Measurements from ENCODE around the gene FBXO3. TPM values are rescaled to one million over a fixed set of nuclear protein-coding genes. Genes with fewer than 3 reads are reported as not detected.

Gene FBXO3
- total and polyA plus RNA-seq, 2 of the 8 experiments (the other 6 are each of a cell fraction or from before 2014, with no cell fraction given), result 15.9 to 25.7 TPM

DNA sequence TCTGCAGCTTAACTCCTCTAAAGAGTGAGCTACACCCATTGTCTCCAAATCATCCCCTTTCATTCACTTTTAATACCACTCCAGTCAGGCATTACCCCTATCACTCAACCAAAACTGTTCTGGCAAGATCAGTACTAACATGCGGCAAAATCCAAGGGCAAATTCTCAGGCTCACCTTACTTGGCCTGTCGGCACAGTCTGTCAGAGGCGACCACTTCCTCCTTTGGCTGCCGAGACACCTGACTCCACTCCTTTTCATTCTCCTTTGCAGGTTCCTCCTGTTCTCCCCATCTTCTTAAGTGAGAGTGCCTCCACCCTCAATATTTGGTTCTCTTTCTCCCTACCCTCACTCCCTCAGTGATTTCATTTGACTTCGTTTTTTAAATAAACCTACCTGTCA is 77.9 kb downstream of the FBXO3 start:
- H4K91ac ChIP-seq (replicated peaks; ENCODE audit: insufficient read length, low read length), result peak overlapping the region; percentile 25
- DNase-seq (ENCODE audit: low read depth in 1 of 2, low spot score in 2 of 2) (no peak), FAIRE-seq (no peak)
- no peak overlapping the region for H3K4ac ChIP-seq (replicated peaks; ENCODE audit: insufficient read length, low read depth, low read length)
- no peak overlapping the region for H3K56ac ChIP-seq (replicated peaks; ENCODE audit: insufficient read length, low read depth, low read length)
- no peak overlapping the region for H3K14ac ChIP-seq (ENCODE audit: insufficient read length)
- no peak overlapping the region for H2BK120ac ChIP-seq (replicated peaks; ENCODE audit: low read depth, low read length)
- no peak overlapping the region for H3K18ac ChIP-seq (ENCODE audit: extremely low read depth, low read length)
- H3K79me1 ChIP-seq (ENCODE audit: low read depth, low read length), result no peaks in the 10 kb centered on the region
- H2BK12ac ChIP-seq (ENCODE audit: low read depth, low read length), result no peak overlapping the region
- no peak overlapping the region for H2AK5ac ChIP-seq (ENCODE audit: low read depth, low read length)
- H4K5ac ChIP-seq (ENCODE audit: insufficient read length, low read depth, low read length), result no peak overlapping the region
- H3K36me3 ChIP-seq (ENCODE audit: control insufficient read depth in 2 of 4, insufficient read depth in 4 of 4, low read length in 3 of 4), result no peaks in the 10 kb centered on the region
- H4K20me1 ChIP-seq (replicated peaks in 1 of 2; ENCODE audit: control insufficient read depth in 1 of 2, insufficient read depth in 2 of 2, low read length in 2 of 2), result no peaks in the 10 kb centered on the region
- H3K4me1 ChIP-seq (replicated peaks in 1 of 4; ENCODE audit: control insufficient read depth in 3 of 4, insufficient read depth in 4 of 4, low read length in 3 of 4), result peaks cover 6 to 19% (median 12%) of the 10 kb centered on the region in 4 experiments
- peaks cover 0 to 9% (median 3%) of the 10 kb centered on the region in 4 experiments; a peak in 4 of 7 replicates for H3K27me3 ChIP-seq (replicated peaks in 1 of 4; ENCODE audit: control insufficient read depth in 3 of 4, extremely low read depth in 1 of 4, insufficient read depth in 3 of 4, low read length in 3 of 4)
- H3K9ac ChIP-seq (replicated peaks in 1 of 4; ENCODE audit: extremely low read depth in 1 of 4, low read depth in 3 of 4, low read length in 3 of 4), result no peak overlapping the region
- no peak overlapping the region for H2BK20ac ChIP-seq (ENCODE audit: low read length)
- no peak overlapping the region for H3K23ac ChIP-seq (ENCODE audit: insufficient read length)
- H3K4me2 ChIP-seq (ENCODE audit: insufficient read depth in 1 of 2, low read depth in 2 of 2, low read length in 2 of 2), result no peak overlapping the region
- H3K4me3 ChIP-seq (ENCODE audit: extremely low read depth in 1 of 4, insufficient read depth in 2 of 4, low read depth in 3 of 4, low read length in 4 of 4), result no peak overlapping the region
- 90% methylated on average over 5 of the region's 5 CpGs; no CpG with 5 or more reads in 1 of the 2 experiments for WGBS, 2 experiments (ENCODE audit: extremely low coverage in 1 of 2, insufficient coverage in 1 of 2, insufficient read length in 1 of 2, insufficient replicate concordance in 2 of 2, low coverage in 1 of 2, low lambda C conversion rate in 2 of 2, missing lambda C conversion rate in 1 of 2)
- no peaks in the 10 kb centered on the region for H3K79me2 ChIP-seq (ENCODE audit: control insufficient read depth in 1 of 2, insufficient read depth in 2 of 2, low read length in 2 of 2)
- no peak overlapping the region for H2BK15ac ChIP-seq (ENCODE audit: low read length)
- H3K23me2 ChIP-seq (ENCODE audit: low read depth, low read length), result peaks cover 7% of the 10 kb centered on the region; the same call in 1 of the 2 replicates
- H2AFZ ChIP-seq (ENCODE audit: low read length), result no peak overlapping the region
- CTCF ChIA-PET (ENCODE audit: partially characterized antibody), result interaction anchor here (0.5 to 3.4 kb wide), 2 partner anchors 9 to 510 kb away, joined by 3 to 12 read pairs; no protein-coding TSS in a partner anchor
- H4K8ac ChIP-seq (ENCODE audit: extremely low read depth, insufficient read depth, low read length), result no peak overlapping the region
- H3K27ac ChIP-seq (ENCODE audit: low read depth, low read length), result no peak overlapping the region
- POLR2A ChIA-PET (ENCODE audit: partially characterized antibody), result no interaction called here
- H2BK5ac ChIP-seq (ENCODE audit: low read depth, low read length), result no peak overlapping the region
- TF ChIP-seq BRCA1 (IDR thresholded peaks at IDR 0.05; ENCODE audit: low read depth, low read length), result no peak
- no peak for TF ChIP-seq PHF8 (conservative IDR thresholded peaks at IDR 0.05; ENCODE audit: low read depth, low read length)
- TF ChIP-seq YY1 (IDR thresholded peaks at IDR 0.05; ENCODE audit: low read depth, low read length), result no peak
- TF ChIP-seq TBP (IDR thresholded peaks at IDR 0.05; ENCODE audit: low read depth, low read length), result no peak
- no peak for TF ChIP-seq GABPA (IDR thresholded peaks at IDR 0.05; ENCODE audit: borderline replicate concordance, insufficient read depth, low read length)
- TF ChIP-seq RXRA (IDR thresholded peaks at IDR 0.05; ENCODE audit: insufficient read depth, low read depth, low read length), result no peak
- TF ChIP-seq JUN (IDR thresholded peaks at IDR 0.05; ENCODE audit: low read depth, low read length), result no peak
- no peak for TF ChIP-seq EP300 (IDR thresholded peaks at IDR 0.05; ENCODE audit: borderline replicate concordance in 1 of 2, low read depth in 2 of 2, low read length in 2 of 2)
- TF ChIP-seq TEAD4 (IDR thresholded peaks at IDR 0.05; ENCODE audit: low read depth, low read length), result no peak
- TF ChIP-seq SP1 (IDR thresholded peaks at IDR 0.05; ENCODE audit: low read depth, low read length), result no peak
- TF ChIP-seq KDM4A (IDR thresholded peaks at IDR 0.05; ENCODE audit: low read depth, low read length, severe bottlenecking), result no peak
- TF ChIP-seq CBX8 (IDR thresholded peaks at IDR 0.05; ENCODE audit: borderline replicate concordance, low read depth, low read length), result no peak
- TF ChIP-seq BACH1 (IDR thresholded peaks at IDR 0.05; ENCODE audit: low read length), result no peak
- no peak for TF ChIP-seq CHD1 (IDR thresholded peaks at IDR 0.05; ENCODE audit: low read depth, low read length)
- H3K9me3 ChIP-seq (ENCODE audit: insufficient read depth in 2 of 2, low read depth in 1 of 2, low read length in 1 of 2), result no peaks in the 10 kb centered on the region

Data from H1 (cell line).